Left ventricle myocardium superior (tissue), 1 donor: Measurements from ENCODE around the gene ARMC6. TPM values are rescaled to one million over a fixed set of nuclear protein-coding genes. Genes with fewer than 3 reads are reported as not detected.

ENCODE experiments used
- ATAC-seq: fragments of 200-7000 bp; cut with Tn5 transposase; one replicate; pipeline ENCODE4 v1.9.1; 2020; ENCODE audit warnings: mild to moderate bottlenecking, moderate library complexity
- DNase-seq: peaks from one replicate; pipeline ENCODE4 v3.0.0-alpha.2; 2020
- intact Hi-C: fragments of 100-400 bp; cut with micrococcal nuclease; formaldehyde crosslinking; loops from one replicate; pipeline ENCODE4 v1.11.0; 2022
- total RNA-seq: library from RNA; stranded (reverse); fragmentation: NEBNext Ultra II Directional; extraction: Animal tissue kit (Norgen Biotek cat#: 25700); gene quantifications from one replicate; pipeline ENCODE4 v1.2.1, GENCODE V29; 2021
- donor health status: DM: no; HTN: yes; CAD: no; lungs with severe emphysema.

ARMC6 gene
- total RNA-seq, 1 donor from 2014 or later, result 12.2 TPM

GRCh38 chr19:19051478-19052213 lies 18.2 kb downstream of the ARMC6 start:
- no peak for ATAC-seq
- intact Hi-C loops, result loop anchor here (5.0 to 10.0 kb wide), 2 partner anchors 53 to 86 kb away; partner anchors contain the start of gene TMEM161A
- DNase-seq, result no peak

GRCh38 chr19:19052921-19053320 lies 19.5 kb downstream of the ARMC6 start:
- DNase-seq (no peak), ATAC-seq (no peak)
- intact Hi-C loops, result loop anchor here (5.0 to 10.0 kb wide), 2 partner anchors 52 to 84 kb away; partner anchors contain the start of gene TMEM161A

DNA sequence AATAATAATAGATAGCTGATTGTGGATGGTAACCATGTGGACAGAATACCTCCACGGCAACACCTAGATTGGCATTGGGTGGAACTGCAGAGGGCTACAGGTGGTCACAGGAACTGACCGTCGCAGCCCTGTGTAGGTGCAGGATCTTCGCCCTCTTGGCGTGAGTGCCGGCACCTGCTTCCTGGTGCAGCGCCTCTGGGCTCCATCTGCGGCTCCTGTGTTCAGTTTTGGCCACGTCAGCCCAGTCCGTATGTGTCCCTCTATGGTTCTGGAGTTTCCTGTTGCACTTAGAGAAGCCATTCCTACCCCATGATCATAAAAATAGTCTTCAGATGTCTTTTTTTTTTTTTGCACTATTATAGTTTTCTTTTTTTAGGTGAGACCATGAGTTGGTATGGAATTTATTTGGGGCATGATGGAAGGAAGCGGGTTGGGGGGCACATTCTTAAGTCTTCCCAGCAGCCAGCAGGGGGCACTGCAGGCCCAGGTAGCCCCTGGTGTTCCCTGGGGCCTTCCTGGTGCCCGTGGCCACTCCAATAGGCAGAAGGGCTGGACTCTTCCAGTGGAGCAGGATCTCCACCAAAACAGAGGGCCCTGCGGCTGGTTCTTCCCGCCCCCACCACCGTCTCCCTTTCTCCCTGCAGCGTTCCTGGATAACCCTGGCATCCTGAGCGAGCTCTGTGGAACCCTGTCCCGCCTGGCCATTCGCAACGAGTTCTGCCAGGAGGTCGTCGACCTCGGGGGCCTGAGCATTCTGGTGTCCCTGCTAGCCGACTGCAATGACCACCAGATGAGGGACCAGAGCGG lies 20.3 kb downstream of the ARMC6 start:
- intact Hi-C loops, result loop anchor here (5.0 to 10.0 kb wide), 2 partner anchors 51 to 84 kb away; partner anchors contain the start of gene TMEM161A
- peak; percentile 82 for DNase-seq
- ATAC-seq, result peak; percentile 83

- intact Hi-C loops, result loop anchor here (5.0 to 10.0 kb wide), 2 partner anchors 50 to 83 kb away; partner anchors contain the start of gene TMEM161A
- no peak for DNase-seq
- no peak for ATAC-seq
Observed at GRCh38 chr19:19054315-19054938, 21.0 kb downstream of the ARMC6 start.

DNA sequence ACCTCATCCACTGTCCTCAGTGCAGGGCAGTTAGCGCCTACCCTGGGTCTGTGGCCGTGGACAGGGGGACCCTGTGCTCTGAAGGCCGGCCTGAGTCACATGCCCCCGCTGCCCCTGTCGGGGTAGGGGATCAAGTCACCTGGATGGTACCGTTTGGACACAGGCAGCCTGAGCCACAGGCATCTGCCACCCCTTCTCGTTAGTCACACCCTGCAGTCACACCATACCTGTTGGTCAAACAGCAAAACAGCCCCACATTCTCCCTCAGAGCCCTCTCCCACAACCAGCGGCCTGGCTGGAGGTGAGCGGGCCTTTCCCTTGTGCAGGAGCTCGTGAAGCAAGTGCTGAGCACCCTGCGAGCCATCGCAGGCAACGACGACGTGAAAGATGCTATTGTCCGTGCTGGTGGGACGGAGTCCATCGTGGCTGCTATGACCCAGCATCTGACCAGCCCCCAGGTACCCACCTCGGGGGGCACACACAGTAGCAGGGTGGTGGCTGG lies 21.6 kb downstream of the ARMC6 start:
- intact Hi-C loops, result loop anchor here (5.0 to 10.0 kb wide), 2 partner anchors 50 to 82 kb away; partner anchors contain the start of gene TMEM161A
- DNase-seq (no peak), ATAC-seq (no peak)

DNA sequence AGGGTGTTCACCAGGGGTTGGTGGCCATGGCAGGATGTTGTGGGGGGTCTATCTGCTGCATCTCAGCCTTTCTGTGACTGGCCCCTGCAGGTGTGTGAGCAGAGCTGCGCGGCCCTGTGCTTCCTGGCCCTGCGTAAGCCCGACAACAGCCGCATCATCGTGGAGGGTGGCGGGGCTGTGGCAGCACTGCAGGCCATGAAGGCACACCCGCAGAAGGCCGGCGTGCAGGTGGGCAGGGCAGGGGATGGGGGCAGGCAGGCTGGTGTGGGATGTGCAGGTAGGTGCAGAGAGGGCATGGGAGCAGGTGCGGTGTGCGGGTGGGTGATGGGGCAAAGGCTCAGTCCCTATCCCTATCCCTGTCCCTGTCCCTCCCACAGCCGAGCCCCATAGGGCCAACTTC lies 22.3 kb downstream of the ARMC6 start:
- no peak for ATAC-seq
- DNase-seq, result no peak
- intact Hi-C loops, result loop anchor here (10.0 kb wide), 1 partner anchor 49 kb away; no protein-coding TSS in a partner anchor

DNA sequence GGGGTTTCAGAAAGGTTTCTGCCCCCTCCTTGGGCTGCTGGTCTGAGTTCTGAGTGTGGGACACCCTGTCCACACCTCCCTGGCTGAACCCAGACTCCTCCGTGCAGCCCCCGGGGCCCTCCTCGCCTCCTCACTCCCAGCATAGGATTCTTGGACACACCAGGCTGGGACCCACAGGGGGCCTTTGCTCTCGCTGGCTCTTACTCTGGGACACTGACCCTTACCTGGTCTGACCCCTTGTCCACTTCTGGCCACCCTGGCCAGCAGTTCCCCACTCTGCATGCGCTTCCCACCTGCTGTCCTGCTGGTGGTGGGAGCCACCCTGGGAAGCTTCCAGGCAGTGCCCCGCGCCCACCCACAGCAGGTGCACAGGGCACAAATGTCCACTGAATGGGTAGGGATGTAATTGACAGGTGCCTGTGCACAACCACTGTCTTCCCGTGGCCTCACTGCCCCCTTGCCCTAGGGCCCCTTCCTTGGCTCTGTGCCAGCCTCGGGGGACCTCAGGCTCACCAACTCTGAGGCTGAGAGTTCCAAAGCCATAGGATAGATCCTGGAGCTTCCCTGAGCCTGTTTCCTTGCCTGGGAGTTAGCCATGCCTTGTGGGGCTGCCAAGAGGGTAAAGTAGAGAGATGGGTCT lies 23.4 kb downstream of the ARMC6 start:
- ATAC-seq, result no peak
- intact Hi-C loops, result loop anchor here (10.0 kb wide), 1 partner anchor 48 kb away; no protein-coding TSS in a partner anchor
- DNase-seq, result no peak

- intact Hi-C loops, result loop anchor here (10.0 kb wide), 1 partner anchor 47 kb away; no protein-coding TSS in a partner anchor
- ATAC-seq (no peak), DNase-seq (no peak)
Observed at GRCh38 chr19:19057317-19057716, 23.9 kb downstream of the ARMC6 start.

- ATAC-seq (no peak), DNase-seq (no peak)
- intact Hi-C loops, result loop anchor here (10.0 kb wide), 1 partner anchor 47 kb away; no protein-coding TSS in a partner anchor
Observed at GRCh38 chr19:19057720-19058119, 24.3 kb downstream of the ARMC6 start.

DNA sequence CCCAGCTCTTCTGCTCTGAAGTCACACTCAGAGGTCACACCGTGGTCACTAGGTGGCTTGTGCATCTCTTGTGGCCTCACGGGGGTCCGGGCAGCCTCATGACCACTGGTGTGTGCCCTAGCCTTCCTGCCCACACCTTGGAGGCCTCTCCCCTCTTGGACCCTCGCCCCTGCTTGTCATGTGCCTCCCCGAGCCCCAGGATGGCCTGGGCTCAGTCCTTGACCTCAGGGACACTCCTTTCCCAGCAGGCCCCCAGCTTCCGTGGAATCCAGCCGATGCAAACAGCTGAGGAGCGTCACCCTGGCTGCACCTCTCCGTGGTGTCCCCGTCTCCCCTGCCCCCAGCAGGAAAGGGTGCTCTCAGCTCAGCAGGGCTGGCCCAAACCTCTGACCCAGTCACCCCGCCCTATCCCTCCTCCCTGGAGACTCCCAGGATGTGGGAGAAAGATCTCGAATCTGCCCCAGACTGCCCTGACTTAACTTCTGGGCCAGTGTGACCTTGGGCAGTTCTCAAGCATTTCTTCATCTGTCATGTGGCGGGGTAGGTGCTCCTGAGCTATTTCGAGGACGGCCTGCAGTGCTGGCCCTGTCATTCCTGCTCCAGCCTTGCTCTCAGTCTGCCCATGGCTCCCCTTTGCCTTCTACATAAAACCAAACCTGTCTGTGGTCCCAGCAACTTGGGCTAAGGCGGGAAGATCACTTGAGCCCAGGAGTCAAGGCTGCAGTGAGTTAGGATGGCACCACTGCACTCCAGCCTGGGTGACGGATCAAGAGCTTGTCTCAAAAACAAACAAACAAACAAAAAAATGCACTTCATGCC lies 25.8 kb downstream of the ARMC6 start:
- ATAC-seq, result no peak
- intact Hi-C loops, result loop anchor here (10.0 kb wide), 1 partner anchor 46 kb away; no protein-coding TSS in a partner anchor

DNA sequence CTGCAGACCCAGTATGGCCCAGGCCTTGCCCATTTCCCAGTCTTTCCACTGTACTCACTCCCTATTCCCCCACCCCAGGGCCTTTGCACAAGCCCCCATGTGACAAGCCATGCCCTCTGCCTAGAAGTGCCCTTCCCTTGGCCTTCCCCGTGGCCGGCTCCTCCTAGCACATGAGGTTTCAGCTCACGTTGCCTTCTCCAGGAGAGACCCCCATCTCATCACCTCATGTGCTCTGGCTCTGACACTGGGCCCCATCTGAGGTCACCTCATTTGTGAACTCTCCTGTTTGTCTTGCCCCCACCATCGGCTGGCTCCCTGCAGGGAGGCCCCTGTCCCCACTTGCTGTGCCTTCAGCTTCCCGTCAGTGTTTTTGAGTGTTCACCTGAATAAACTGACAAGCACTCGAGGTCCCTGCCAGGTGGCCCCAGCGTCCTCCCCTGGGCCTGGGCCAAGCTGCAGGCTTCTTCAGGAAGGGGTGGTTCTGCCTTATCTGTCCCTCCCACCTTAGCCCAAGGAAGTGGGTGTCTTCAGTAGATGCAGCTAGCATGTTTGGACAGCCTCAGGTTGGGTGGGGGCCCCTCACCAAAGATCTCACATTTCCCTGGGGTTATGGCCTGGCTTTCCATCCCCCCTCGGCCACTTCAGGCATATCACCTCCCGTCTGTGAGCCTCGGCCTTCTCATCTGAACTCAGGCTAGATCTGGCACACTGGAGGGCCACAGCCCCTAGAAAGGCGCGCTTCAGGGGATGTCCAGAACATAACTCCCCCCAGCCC lies 26.6 kb downstream of the ARMC6 start:
- DNase-seq (no peak), ATAC-seq (no peak)
- intact Hi-C loops, result loop anchor here (10.0 kb wide), 1 partner anchor 45 kb away; no protein-coding TSS in a partner anchor

More for the DNA sequence above, 25.8 kb downstream of the ARMC6 start:
- DNase-seq, result no peak

- intact Hi-C loops, result no loop called here
- DNase-seq, result peak; percentile 75
- ATAC-seq, result peak; percentile 36
Observed at GRCh38 chr19:19061506-19061905, 28.1 kb downstream of the ARMC6 start.

DNA sequence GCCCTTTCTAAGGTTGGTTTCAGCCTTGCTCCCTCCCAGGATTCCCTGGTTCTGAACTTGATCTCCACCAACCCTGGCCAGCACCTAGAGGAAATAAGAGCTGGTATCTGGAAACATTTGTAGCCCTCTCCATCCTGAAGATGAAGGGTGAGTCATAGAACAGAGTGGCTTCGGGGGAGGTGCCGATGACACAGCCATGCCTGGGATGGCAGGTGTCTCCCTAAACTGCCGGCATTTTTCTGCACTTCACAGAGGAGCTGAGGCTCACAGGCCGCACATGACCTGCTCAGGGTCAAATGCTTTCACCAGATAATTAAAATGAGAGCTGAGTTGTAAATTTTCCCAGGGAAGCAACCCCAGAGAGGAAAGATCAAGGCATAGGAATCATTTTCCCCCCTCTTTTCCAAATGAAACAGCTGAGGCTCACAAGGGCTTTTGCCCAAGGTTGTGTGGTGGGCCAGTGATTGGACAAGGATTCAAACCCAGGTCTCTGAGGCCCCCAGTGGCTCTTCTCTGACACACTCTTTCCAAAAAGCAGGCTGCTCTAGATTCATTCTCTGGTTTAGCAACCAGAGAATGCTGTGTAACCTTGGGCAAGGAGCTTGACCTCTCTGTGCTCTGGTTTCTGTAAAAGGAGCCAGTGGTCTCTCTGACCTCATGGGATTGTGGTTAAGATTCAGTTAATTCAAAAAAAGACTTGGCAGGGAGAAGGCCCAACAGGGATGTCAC lies 29.2 kb downstream of the ARMC6 start:
- DNase-seq, result no peak
- no peak for ATAC-seq
- intact Hi-C loops, result no loop called here

GRCh38 chr19:19063183-19064097 lies 30.0 kb downstream of the ARMC6 start, which contains the start of gene SLC25A42:
Gene SLC25A42, plus strand, starts transcription at chr19:19063994. Its CDS starts 32,131 bp downstream, at chr19:19096125.
- peak; percentile 92 for ATAC-seq
- intact Hi-C loops, result no loop called here
- peak; percentile 99 for DNase-seq

- intact Hi-C loops, result no loop called here
- ATAC-seq, result no peak
Observed at GRCh38 chr19:19064098-19064722, 30.8 kb downstream of the ARMC6 start.

More at GRCh38 chr19:19064098-19064722, 30.8 kb downstream of the ARMC6 start:
- no peak for DNase-seq
